ENCODE data around the gene NT5C3A.
"Not testable (repeated sequence)": the region's sequence is repeated elsewhere in the genome, so short reads cannot be mapped to it uniquely, and the experiment has no call there.

DNA sequence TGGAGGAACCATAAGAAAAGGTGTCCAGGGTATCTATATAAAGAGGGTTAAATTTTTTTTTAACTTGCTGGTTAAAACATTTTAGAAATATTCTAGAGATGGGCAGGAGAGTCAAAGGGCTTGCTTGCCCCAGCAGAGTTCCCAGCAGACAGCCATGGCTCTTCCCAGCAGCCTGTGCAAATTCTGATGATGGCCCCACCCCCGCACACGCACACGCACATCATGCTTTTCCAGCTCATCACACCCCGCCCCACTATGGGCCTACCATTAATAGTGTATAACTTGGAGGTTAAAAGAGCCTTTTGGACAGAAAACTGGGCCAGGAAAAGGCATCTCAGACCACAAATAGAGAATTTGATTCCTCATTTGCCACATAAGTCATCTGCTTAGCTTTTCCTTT lies 56.9 kb downstream of the NT5C3A start:
- TF ChIP-seq, protein P1, sequence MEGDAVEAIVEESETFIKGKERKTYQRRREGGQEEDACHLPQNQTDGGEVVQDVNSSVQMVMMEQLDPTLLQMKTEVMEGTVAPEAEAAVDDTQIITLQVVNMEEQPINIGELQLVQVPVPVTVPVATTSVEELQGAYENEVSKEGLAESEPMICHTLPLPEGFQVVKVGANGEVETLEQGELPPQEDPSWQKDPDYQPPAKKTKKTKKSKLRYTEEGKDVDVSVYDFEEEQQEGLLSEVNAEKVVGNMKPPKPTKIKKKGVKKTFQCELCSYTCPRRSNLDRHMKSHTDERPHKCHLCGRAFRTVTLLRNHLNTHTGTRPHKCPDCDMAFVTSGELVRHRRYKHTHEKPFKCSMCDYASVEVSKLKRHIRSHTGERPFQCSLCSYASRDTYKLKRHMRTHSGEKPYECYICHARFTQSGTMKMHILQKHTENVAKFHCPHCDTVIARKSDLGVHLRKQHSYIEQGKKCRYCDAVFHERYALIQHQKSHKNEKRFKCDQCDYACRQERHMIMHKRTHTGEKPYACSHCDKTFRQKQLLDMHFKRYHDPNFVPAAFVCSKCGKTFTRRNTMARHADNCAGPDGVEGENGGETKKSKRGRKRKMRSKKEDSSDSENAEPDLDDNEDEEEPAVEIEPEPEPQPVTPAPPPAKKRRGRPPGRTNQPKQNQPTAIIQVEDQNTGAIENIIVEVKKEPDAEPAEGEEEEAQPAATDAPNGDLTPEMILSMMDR (IDR thresholded peaks at IDR 0.05 in 4 of 5, conservative IDR thresholded peaks at IDR 0.05 in 1 of 5), result not testable (repeated sequence)
- not testable (repeated sequence) for TF ChIP-seq POLR2A (IDR thresholded peaks at IDR 0.05)

Measured in gastrocnemius medialis (tissue), 4 donors.